Mesenchymal stem cell (in vitro differentiated cells and primary cell): ENCODE measurements around the gene DRAXIN.

Experiments used
- DNase-seq: peaks from one replicate; pipeline ENCODE4 v3.0.0-alpha.2; 2013
- H2AFZ ChIP-seq: one replicate; pipeline ENCODE4 v1.6.1; 2013; ENCODE audit warnings: low read depth, mild to moderate bottlenecking, control low read depth, inconsistent platforms, low read length, moderate library complexity
- H2AK5ac ChIP-seq: 2 replicates; pipeline ENCODE4 v1.6.1; 2013; ENCODE audit warnings: low read length, moderate library complexity, mild to moderate bottlenecking, inconsistent platforms; ENCODE audit not compliant: severe bottlenecking
- H2BK120ac ChIP-seq: one replicate; pipeline ENCODE4 v1.6.1; 2013; ENCODE audit warnings: low read depth, mild to moderate bottlenecking, inconsistent platforms, low read length, moderate library complexity
- H2BK12ac ChIP-seq, 2 experiments: one replicate each; pipeline ENCODE4 v1.6.1; 2013; ENCODE audit warnings: inconsistent platforms in 2 of 2, low read length in 2 of 2, mild to moderate bottlenecking in 2 of 2, moderate library complexity in 2 of 2, control low read depth in 1 of 2
- H2BK15ac ChIP-seq: one replicate; pipeline ENCODE4 v1.6.1; 2013; ENCODE audit warnings: mild to moderate bottlenecking, low read depth, inconsistent platforms; ENCODE audit not compliant: poor library complexity, severe bottlenecking
- H2BK5ac ChIP-seq: 2 replicates; pipeline ENCODE4 v1.6.1; 2013; ENCODE audit warnings: low read depth, mild to moderate bottlenecking, low read length, control low read depth, inconsistent platforms; ENCODE audit not compliant: poor library complexity, severe bottlenecking
- H3K14ac ChIP-seq, 2 experiments: one replicate each; pipeline ENCODE4 v1.6.1; 2013; ENCODE audit warnings: inconsistent platforms in 2 of 2, low read length in 2 of 2, control low read depth in 1 of 2, mild to moderate bottlenecking in 1 of 2, moderate library complexity in 1 of 2
- H3K18ac ChIP-seq, 2 experiments: one replicate each; pipeline ENCODE4 v1.6.1; 2013; ENCODE audit warnings: inconsistent platforms in 2 of 2, low read length in 2 of 2, control low read depth in 1 of 2, low read depth in 1 of 2, mild to moderate bottlenecking in 1 of 2
- H3K23ac ChIP-seq, 2 experiments: one replicate each; pipeline ENCODE4 v1.6.1; 2013; ENCODE audit warnings: inconsistent platforms in 2 of 2, low read length in 2 of 2, mild to moderate bottlenecking in 2 of 2, moderate library complexity in 2 of 2, control low read depth in 1 of 2
- H3K27ac ChIP-seq: 2 replicates; pipeline ENCODE4 v1.5.1; 2013; ENCODE audit warnings: mild to moderate bottlenecking, moderate library complexity, low read length, control low read depth, inconsistent platforms; ENCODE audit not compliant: poor library complexity, severe bottlenecking
- H3K27me3 ChIP-seq, 2 experiments: 2 replicates each; pipeline versions ENCODE4 v1.6.1 to v1.7.0; 2013; ENCODE audit warnings: low read length in 2 of 2, mild to moderate bottlenecking in 2 of 2, moderate library complexity in 2 of 2, control low read depth in 1 of 2, inconsistent platforms in 1 of 2; ENCODE audit not compliant: control insufficient read depth in 1 of 2, insufficient read depth in 1 of 2
- H3K36me3 ChIP-seq, 2 experiments: 2 replicates each; pipeline versions ENCODE4 v1.6.1 to v1.7.0; 2013; ENCODE audit warnings: low read length in 2 of 2, control low read depth in 1 of 2, inconsistent platforms in 1 of 2, low read depth in 1 of 2, mild to moderate bottlenecking in 1 of 2; ENCODE audit not compliant: insufficient read depth in 2 of 2, control insufficient read depth in 1 of 2
- H3K4ac ChIP-seq, 2 experiments: one replicate each; pipeline ENCODE4 v1.6.1; 2013; ENCODE audit warnings: inconsistent platforms in 2 of 2, low read length in 2 of 2, mild to moderate bottlenecking in 2 of 2, moderate library complexity in 2 of 2, control low read depth in 1 of 2, low read depth in 1 of 2
- H3K4me1 ChIP-seq: 2 replicates; pipeline ENCODE4 v1.6.1; 2013; ENCODE audit warnings: low read depth, low read length, control low read depth; ENCODE audit not compliant: control insufficient read depth, insufficient read depth
- H3K4me2 ChIP-seq: 2 replicates; pipeline ENCODE4 v1.6.1; 2013; ENCODE audit warnings: low read length, mild to moderate bottlenecking, inconsistent platforms; ENCODE audit not compliant: poor library complexity, severe bottlenecking
- H3K4me3 ChIP-seq, 2 experiments: 2 replicates each; pipeline versions ENCODE4 v1.5.1 to v1.7.0; 2013; ENCODE audit warnings: low read length in 2 of 2, mild to moderate bottlenecking in 2 of 2, control low read depth in 1 of 2, low read depth in 1 of 2; ENCODE audit not compliant: insufficient read depth in 1 of 2
- H3K79me1 ChIP-seq: replicated peaks from 2 replicates; pipeline ENCODE4 v1.6.1; 2013; ENCODE audit warnings: mild to moderate bottlenecking, control low read depth, low read length, inconsistent platforms; ENCODE audit not compliant: poor library complexity, severe bottlenecking
- H3K9ac ChIP-seq: 2 replicates; pipeline ENCODE4 v1.7.0; 2013; ENCODE audit warnings: mild to moderate bottlenecking, low read length, moderate library complexity
- H3K9me3 ChIP-seq: 2 replicates; pipeline ENCODE4 v1.7.0; 2013; ENCODE audit warnings: mild to moderate bottlenecking, low read length; ENCODE audit not compliant: control insufficient read depth
- H4K8ac ChIP-seq: one replicate; pipeline ENCODE4 v1.6.1; 2013; ENCODE audit warnings: inconsistent platforms, mild to moderate bottlenecking, low read length, moderate library complexity
- H4K91ac ChIP-seq: one replicate; pipeline ENCODE4 v1.6.1; 2013; ENCODE audit warnings: mild to moderate bottlenecking, low read length, inconsistent platforms
- WGBS: methylation state at CpG from one replicate; pipeline ENCODE4 v1.1.7; 2013; ENCODE audit warnings: mixed read lengths; 5-methylcytosine and 5-hydroxymethylcytosine counted together

The DRAXIN gene

DNA sequence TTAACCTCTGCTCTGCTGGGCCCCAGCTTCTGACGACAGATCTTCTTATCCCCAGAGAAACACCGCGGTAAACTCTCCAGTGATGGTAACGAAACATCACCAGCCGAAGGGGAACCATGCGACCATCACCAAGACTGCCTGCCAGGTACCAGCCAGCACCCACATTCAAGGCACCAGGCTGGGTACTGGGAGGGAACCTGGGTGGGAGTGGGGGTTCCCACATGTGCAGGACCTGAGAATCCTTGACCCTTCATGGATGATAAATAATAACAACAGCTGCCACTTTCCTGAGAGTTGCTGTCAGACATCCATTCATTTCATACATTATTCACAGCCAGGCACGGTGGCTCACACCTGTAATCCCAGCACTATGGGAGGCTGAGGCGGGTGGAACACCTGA lies 20.8 kb downstream of the DRAXIN start:
- H3K23ac ChIP-seq = no peak overlapping the region
- no peak overlapping the region for H4K91ac ChIP-seq
- no peaks in the 10 kb centered on the region for H3K79me1 ChIP-seq
- H2BK120ac ChIP-seq = no peak overlapping the region
- no peak overlapping the region for H3K27ac ChIP-seq
- no peak overlapping the region for H2AFZ ChIP-seq
- no peak overlapping the region for H2AK5ac ChIP-seq
- WGBS = 93% methylated on average over 8 of the region's 8 CpGs
- H3K14ac ChIP-seq = no peak overlapping the region
- no peak for DNase-seq
- H2BK12ac ChIP-seq = no peak overlapping the region
- H2BK5ac ChIP-seq = no peak overlapping the region
- H3K9me3 ChIP-seq = no peaks in the 10 kb centered on the region
- H3K4ac ChIP-seq = no peak overlapping the region
- no peak overlapping the region for H3K18ac ChIP-seq
- H3K9ac ChIP-seq = no peak overlapping the region
- no peak overlapping the region for H3K4me2 ChIP-seq
- H3K4me3 ChIP-seq = no peak overlapping the region
- no peak overlapping the region for H2BK15ac ChIP-seq
- no peaks in the 10 kb centered on the region for H3K36me3 ChIP-seq
- peaks cover 34 to 82% of the 10 kb centered on the region in 2 experiments for H3K27me3 ChIP-seq
- H3K4me1 ChIP-seq = no peaks in the 10 kb centered on the region
- no peak overlapping the region for H4K8ac ChIP-seq

DNA sequence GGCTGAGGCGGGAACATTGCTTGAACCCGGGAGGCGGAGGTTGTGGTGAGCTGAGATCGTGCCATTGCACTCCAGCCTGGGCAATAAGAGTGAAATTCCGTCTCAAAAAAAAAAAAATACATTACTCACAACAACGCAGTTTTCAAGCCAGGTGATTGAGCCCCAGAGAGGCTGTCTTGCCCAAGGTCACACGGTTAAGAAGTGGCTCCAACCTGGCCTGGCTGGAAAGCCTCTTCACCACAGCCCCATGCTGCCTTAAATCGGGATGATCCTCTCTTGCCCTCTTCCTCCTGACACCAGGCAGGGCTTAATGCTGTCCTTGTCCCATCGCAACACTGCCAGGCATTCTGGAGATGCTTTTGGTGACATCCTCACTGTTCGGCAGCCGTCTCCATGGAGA lies 21.6 kb downstream of the DRAXIN start:
- Histone ChIP-seq H2BK5ac (no peak overlapping the region), H3K4me1 (no peaks in the 10 kb centered on the region), H3K23ac (no peak overlapping the region), H2AFZ (no peak overlapping the region), H4K8ac (no peak overlapping the region), H3K9ac (no peak overlapping the region), H3K9me3 (no peaks in the 10 kb centered on the region), H3K4me3 (no peak overlapping the region), H2AK5ac (no peak overlapping the region), H3K18ac (no peak overlapping the region), H3K27me3 (peaks cover 27 to 74% of the 10 kb centered on the region in 2 experiments), H2BK12ac (no peak overlapping the region), H2BK120ac (no peak overlapping the region), H2BK15ac (no peak overlapping the region), H4K91ac (no peak overlapping the region), H3K4ac (no peak overlapping the region), H3K4me2 (no peak overlapping the region), H3K79me1 (no peaks in the 10 kb centered on the region), H3K36me3 (no peaks in the 10 kb centered on the region), H3K14ac (no peak overlapping the region), H3K27ac (no peak overlapping the region)
- no peak for DNase-seq
- 88% methylated on average over 10 of the region's 11 CpGs for WGBS

DNA sequence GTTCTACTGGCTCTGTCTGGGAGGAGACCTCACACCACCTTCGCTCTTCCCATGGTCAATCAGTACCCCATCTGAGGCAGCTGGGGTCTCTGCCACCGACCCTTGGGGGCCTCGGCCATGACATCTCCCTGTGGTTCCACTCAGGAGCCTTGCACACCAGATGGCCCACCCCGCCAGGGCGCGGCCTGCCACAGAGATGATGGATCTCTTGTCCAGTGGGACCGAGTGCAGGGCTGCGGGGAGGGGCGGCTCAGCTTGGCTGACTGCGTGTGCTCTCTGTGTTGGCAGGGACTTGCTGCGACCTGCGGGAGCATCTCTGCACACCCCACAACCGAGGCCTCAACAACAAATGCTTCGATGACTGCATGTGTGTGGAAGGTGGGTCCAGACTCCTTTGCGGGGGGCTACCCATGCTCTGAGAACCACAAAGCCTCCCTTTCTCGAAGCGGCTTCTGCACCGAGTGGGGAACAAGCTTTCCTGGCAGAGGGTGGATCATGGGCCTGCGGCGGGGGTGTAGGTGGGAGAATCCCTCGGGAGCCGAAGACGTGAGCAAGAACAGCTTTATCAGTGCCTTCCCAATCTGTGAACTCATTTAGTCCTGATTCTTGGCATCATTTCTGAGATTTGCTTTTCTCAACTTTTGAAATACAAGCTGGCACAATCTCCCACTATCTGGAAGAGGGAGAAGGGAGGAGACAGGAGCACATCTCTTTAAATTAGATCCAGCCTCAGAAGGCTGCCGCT lies 23.5 kb downstream of the DRAXIN start:
- no peak overlapping the region for H3K27ac ChIP-seq
- no peak overlapping the region for H2BK120ac ChIP-seq
- H3K4me3 ChIP-seq = no peak overlapping the region
- 91% methylated on average over 23 of the region's 24 CpGs for WGBS
- H2BK15ac ChIP-seq = no peak overlapping the region
- H2AFZ ChIP-seq = no peak overlapping the region
- no peak for DNase-seq
- H3K4me2 ChIP-seq = no peak overlapping the region
- no peaks in the 10 kb centered on the region for H3K9me3 ChIP-seq
- no peak overlapping the region for H3K14ac ChIP-seq
- no peak overlapping the region for H2AK5ac ChIP-seq
- no peak overlapping the region for H2BK12ac ChIP-seq
- H3K4me1 ChIP-seq = peaks cover 3% of the 10 kb centered on the region
- H3K4ac ChIP-seq = no peak overlapping the region
- H3K36me3 ChIP-seq = no peaks in the 10 kb centered on the region
- no peak overlapping the region for H3K18ac ChIP-seq
- H4K8ac ChIP-seq = no peak overlapping the region
- H3K79me1 ChIP-seq = no peaks in the 10 kb centered on the region
- no peak overlapping the region for H3K9ac ChIP-seq
- H4K91ac ChIP-seq = no peak overlapping the region
- H3K27me3 ChIP-seq = peaks cover 36 to 74% of the 10 kb centered on the region in 2 experiments
- no peak overlapping the region for H3K23ac ChIP-seq
- H2BK5ac ChIP-seq = no peak overlapping the region

DNA sequence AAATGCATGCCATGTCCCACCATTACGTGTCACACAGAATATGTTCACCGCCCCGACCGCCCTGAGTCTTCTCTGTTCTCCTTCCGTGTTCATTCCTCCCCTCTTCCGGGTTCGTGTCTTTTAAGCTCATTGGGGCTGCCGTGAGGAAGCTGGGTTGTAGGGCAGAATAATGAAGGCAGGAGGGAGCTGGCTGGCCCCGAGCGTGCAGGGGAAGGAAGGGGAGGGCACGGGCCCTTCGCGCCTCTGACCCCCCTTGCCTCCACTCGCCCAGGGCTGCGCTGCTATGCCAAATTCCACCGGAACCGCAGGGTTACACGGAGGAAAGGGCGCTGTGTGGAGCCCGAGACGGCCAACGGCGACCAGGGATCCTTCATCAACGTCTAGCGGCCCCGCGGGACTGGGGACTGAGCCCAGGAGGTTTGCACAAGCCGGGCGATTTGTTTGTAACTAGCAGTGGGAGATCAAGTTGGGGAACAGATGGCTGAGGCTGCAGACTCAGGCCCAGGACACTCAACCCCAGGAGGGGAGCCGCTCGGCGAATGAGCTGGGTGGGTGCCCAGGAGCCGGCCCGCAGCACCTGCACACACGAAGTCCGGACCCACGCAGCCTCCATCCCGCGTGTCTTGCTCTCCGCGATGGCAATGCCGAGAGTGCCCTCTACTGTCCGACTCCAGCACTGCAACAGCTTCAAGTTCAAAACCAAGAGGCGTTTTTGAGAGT lies 28.0 kb downstream of the DRAXIN start:
- H3K27ac ChIP-seq = no peak overlapping the region
- no peaks in the 10 kb centered on the region for H3K9me3 ChIP-seq
- H4K91ac ChIP-seq = no peak overlapping the region
- 53% methylated on average over 42 of the region's 44 CpGs for WGBS
- no peaks in the 10 kb centered on the region for H3K79me1 ChIP-seq
- H3K23ac ChIP-seq = peak overlapping the region in 1 of 2 experiments; percentile 26
- peak; percentile 56 for DNase-seq
- no peak overlapping the region for H2BK5ac ChIP-seq
- H2BK15ac ChIP-seq = no peak overlapping the region
- H2AFZ ChIP-seq = no peak overlapping the region
- H3K36me3 ChIP-seq = no peaks in the 10 kb centered on the region
- H2BK120ac ChIP-seq = no peak overlapping the region
- peaks cover 44 to 70% of the 10 kb centered on the region in 2 experiments for H3K27me3 ChIP-seq
- H3K4me1 ChIP-seq = peaks cover 3% of the 10 kb centered on the region
- H3K4ac ChIP-seq = no peak overlapping the region
- peak overlapping the region; percentile 50 for H3K9ac ChIP-seq
- H3K4me2 ChIP-seq = no peak overlapping the region
- no peak overlapping the region for H3K18ac ChIP-seq
- H3K4me3 ChIP-seq = peak overlapping the region in 1 of 2 experiments; percentile 63
- no peak overlapping the region for H2AK5ac ChIP-seq
- H4K8ac ChIP-seq = no peak overlapping the region
- H3K14ac ChIP-seq = no peak overlapping the region
- H2BK12ac ChIP-seq = no peak overlapping the region
